ENCODE measurements around the gene ACTR2. TPM values are rescaled to one million over a fixed set of nuclear protein-coding genes. Genes with fewer than 3 reads are reported as not detected.

ACTR2 gene
- total RNA-seq, 1 donor from 2014 or later: 493 TPM

DNA sequence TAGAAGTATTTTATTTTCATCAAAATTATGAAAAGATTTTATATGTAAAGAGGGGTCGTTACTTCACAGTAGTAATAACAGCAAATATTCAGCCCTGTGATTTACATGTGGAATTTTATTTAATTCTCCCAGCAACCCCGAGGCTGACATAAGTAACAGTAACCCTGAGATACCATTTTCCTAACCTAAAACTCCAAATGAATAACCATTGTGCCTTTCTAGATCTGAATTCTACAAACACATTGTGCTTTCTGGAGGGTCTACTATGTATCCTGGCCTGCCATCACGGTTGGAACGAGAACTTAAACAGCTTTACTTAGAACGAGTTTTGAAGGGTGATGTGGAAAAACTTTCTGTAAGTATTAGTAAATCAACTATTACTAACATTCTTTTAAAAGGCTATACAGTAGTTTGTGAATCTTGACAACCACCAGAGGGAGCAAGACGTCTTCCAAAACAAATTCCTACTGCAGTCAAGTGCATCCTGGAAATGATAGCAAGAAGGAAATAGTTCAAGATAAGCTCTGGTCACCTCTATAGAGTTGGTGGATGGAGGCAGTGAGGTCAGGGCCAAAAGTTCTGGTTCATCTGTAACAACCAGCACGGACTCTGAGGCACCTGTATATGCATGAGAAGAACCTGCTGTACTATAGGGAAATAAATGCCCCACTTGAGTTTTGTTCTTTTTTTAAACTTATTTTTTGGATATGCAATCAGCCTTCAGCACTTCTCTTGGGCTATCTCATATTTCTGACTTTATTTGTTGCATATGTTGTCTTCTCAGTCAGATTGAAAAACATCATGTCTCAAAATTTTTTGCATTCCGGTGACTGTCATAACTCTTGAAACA is 37.4 kb downstream of the ACTR2 start:
- H3K4me1 ChIP-seq (ENCODE audit: insufficient read depth, low read length): peaks cover 4% of the 10 kb centered on the region
- H3K36me3 ChIP-seq (ENCODE audit: insufficient read depth, low read length): peaks cover 45% of the 10 kb centered on the region
- H3K4me3 Mint-ChIP-seq (ENCODE audit: unreplicated experiment): no peak overlapping the region
- H3K79me2 ChIP-seq (ENCODE audit: insufficient read depth, low read length): peaks cover 58% of the 10 kb centered on the region
- TF ChIP-seq, protein P1, sequence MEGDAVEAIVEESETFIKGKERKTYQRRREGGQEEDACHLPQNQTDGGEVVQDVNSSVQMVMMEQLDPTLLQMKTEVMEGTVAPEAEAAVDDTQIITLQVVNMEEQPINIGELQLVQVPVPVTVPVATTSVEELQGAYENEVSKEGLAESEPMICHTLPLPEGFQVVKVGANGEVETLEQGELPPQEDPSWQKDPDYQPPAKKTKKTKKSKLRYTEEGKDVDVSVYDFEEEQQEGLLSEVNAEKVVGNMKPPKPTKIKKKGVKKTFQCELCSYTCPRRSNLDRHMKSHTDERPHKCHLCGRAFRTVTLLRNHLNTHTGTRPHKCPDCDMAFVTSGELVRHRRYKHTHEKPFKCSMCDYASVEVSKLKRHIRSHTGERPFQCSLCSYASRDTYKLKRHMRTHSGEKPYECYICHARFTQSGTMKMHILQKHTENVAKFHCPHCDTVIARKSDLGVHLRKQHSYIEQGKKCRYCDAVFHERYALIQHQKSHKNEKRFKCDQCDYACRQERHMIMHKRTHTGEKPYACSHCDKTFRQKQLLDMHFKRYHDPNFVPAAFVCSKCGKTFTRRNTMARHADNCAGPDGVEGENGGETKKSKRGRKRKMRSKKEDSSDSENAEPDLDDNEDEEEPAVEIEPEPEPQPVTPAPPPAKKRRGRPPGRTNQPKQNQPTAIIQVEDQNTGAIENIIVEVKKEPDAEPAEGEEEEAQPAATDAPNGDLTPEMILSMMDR (IDR thresholded peaks at IDR 0.05; ENCODE audit: insufficient read depth, low read depth, low read length): peak; percentile 67
- no peak for TF ChIP-seq EZH2 (IDR thresholded peaks at IDR 0.05; ENCODE audit: insufficient read depth, low read length)
- peaks cover 68% of the 10 kb centered on the region for H4K20me1 ChIP-seq (ENCODE audit: insufficient read depth, low read length)
- no peaks in the 10 kb centered on the region for H3K9me3 ChIP-seq (ENCODE audit: insufficient read depth, low read depth, low read length)
- H3K4me1 Mint-ChIP-seq (ENCODE audit: low read depth, unreplicated experiment): peaks cover 24% of the 10 kb centered on the region
- H2AFZ ChIP-seq (ENCODE audit: low read depth, low read length): no peak overlapping the region
- no peak overlapping the region for H3K4me3 ChIP-seq (ENCODE audit: insufficient read depth, low read depth, low read length)
- H3K9me3 Mint-ChIP-seq (ENCODE audit: unreplicated experiment): no peaks in the 10 kb centered on the region
- peaks cover 12% of the 10 kb centered on the region for H3K36me3 Mint-ChIP-seq (ENCODE audit: low read depth, unreplicated experiment)
- peak; percentile 72 for DNase-seq (ENCODE audit: low read depth)
- H3K4me2 ChIP-seq (ENCODE audit: low read length): no peak overlapping the region
- H3K27me3 ChIP-seq (ENCODE audit: insufficient read depth, low read length): no peaks in the 10 kb centered on the region
- no peak overlapping the region for H3K27ac ChIP-seq (ENCODE audit: low read depth, low read length)
- FAIRE-seq: no peak
- no peak overlapping the region for H3K27ac Mint-ChIP-seq (ENCODE audit: unreplicated experiment)
- no peaks in the 10 kb centered on the region for H3K27me3 Mint-ChIP-seq (ENCODE audit: low read depth, unreplicated experiment)
- no peak overlapping the region for H3K9ac ChIP-seq (ENCODE audit: low read length)

- no peaks in the 10 kb centered on the region for H3K9me3 Mint-ChIP-seq (ENCODE audit: unreplicated experiment)
These were observed 38.0 kb downstream of the ACTR2 start for GRCh38 chr2:65265671-65266045.

More at GRCh38 chr2:65265671-65266045, 38.0 kb downstream of the ACTR2 start:
- TF ChIP-seq, protein P1 (IDR thresholded peaks at IDR 0.05; ENCODE audit: insufficient read depth, low read depth, low read length): no peak
- no peak for TF ChIP-seq EZH2 (IDR thresholded peaks at IDR 0.05; ENCODE audit: insufficient read depth, low read length)
- H3K4me3 Mint-ChIP-seq (ENCODE audit: unreplicated experiment): no peak overlapping the region
- Histone ChIP-seq H3K4me2 (ENCODE audit: low read length) (no peak overlapping the region), H4K20me1 (ENCODE audit: insufficient read depth, low read length) (peaks cover 69% of the 10 kb centered on the region), H3K9ac (ENCODE audit: low read length) (no peak overlapping the region), H3K27me3 (ENCODE audit: insufficient read depth, low read length) (no peaks in the 10 kb centered on the region), H3K9me3 (ENCODE audit: insufficient read depth, low read depth, low read length) (no peaks in the 10 kb centered on the region), H2AFZ (ENCODE audit: low read depth, low read length) (no peak overlapping the region), H3K4me1 (ENCODE audit: insufficient read depth, low read length) (peaks cover 4% of the 10 kb centered on the region), H3K27ac (ENCODE audit: low read depth, low read length) (no peak overlapping the region), H3K4me3 (ENCODE audit: insufficient read depth, low read depth, low read length) (no peak overlapping the region), H3K36me3 (ENCODE audit: insufficient read depth, low read length) (peaks cover 41% of the 10 kb centered on the region), H3K79me2 (ENCODE audit: insufficient read depth, low read length) (peaks cover 54% of the 10 kb centered on the region)
- no peak for DNase-seq (ENCODE audit: low read depth)
- H3K4me1 Mint-ChIP-seq (ENCODE audit: low read depth, unreplicated experiment): peaks cover 22% of the 10 kb centered on the region
- peaks cover 12% of the 10 kb centered on the region for H3K36me3 Mint-ChIP-seq (ENCODE audit: low read depth, unreplicated experiment)
- H3K27ac Mint-ChIP-seq (ENCODE audit: unreplicated experiment): no peak overlapping the region
- H3K27me3 Mint-ChIP-seq (ENCODE audit: low read depth, unreplicated experiment): no peaks in the 10 kb centered on the region
- no peak for FAIRE-seq
